ENCODE data around the gene PAQR4.

PAQR4 gene

DNA sequence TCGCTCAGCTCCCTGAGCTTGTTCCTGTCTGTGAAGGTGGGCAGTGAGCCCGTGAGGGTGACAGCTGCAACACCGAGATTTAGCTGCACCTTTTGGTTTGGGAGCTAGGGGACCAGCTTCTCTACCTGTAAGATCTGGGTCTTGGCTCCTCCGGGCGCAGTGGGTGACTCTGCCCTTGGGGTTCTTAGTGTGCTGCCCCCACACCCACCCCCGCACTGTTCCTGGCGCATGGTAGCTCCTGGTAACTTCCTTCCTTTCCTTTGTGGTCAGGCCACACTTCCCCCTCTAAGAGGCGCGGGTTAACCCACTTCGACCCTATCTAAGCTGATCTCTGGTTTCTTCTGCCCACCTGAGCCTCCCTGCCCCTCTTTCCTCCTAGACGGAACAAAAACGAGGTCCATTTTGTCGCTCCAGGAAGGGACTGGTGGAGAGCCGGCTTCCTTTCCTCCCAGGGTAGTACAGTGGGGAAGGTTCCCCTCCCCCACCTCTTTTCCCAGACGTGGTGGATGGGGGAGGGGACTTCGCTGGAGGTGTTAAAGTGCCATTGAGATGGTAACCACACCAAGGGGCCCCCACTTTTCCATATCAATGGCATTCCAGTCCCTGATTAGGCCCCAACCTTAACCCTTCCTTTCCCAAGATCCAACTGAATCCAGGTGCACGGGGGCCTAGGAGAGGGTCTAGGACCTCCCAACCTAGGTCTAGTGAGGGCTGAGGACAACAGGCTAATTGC lies 39.0 kb downstream of the PAQR4 start:
- no peak for DNase-seq

DNA sequence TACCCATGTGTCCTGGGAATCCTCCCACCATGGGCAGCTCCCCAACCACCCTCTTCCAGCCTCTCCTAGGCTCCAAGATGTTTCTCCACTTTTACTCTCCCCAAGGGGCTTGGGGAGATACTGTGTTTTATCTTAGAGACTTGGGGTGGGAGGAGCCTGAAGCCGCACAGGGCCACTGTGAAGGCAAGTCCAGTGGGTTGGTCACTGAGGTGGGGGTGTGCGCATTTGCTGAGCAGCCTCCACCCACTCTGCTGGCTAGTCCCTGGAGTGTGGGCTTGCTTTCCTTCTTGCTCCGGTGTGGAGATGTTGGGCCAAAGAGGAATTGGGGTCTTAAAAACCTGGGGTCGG lies 39.5 kb downstream of the PAQR4 start:
- DNase-seq: no peak

DNA sequence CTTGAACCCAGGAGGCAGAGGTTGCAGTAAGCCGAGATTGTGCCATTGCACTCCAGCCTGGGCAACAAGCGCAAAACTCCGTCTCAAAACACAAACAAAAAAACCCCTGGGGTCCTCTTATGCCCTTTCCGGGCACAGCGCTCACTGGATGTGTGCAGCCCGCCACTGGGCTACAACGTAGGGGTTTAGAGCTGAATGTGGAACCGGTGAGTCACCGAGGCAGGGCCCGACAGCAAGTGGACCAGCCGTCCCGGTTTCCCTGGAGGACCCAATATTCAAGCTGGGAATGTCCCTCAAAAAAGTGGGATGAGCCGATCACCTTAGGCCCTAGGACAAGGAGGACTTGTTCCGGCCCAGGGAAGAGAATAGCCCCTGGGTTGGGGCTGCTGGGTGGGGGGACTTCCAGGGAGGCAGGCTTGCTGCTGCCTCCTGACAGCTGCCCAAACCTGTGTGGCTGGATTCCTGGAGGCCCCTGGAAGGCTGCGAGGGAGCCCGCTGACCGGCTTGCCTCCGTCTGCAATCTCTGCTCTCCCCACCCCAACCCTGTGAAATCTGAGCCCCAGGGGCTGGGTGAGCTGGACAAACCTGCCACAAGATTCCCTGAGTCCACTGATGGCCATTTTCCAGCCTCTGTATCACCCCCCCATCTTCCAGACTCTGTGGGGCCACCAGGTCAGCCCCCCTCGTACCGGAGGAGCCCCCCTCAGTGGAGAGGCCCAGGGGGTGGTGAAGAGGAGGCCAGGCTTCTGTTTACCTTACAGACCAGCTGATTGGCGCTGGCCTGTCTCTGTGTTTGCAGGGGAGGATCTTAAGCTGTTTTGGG lies 40.6 kb downstream of the PAQR4 start:
- peak; percentile 15 for DNase-seq

DNA sequence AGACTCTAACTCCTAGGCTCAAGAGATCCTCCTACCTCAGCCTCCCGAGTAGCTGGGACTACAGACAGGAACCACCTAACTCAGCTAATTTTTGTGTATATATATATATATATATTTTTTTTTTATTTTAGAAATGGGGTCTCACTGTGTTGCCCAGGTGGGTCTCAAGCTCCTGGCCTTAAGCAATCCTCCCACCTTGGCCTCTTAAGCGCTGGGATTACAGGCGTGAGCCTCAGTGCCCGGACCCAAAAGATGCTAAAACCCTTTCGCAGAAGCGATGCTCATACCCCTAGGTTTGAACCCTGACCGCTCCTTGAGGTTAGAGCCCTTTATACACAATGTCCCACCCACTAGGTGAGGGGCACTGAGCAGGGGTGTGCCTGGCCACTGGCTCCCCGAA lies 41.4 kb downstream of the PAQR4 start:
- no peak for DNase-seq

DNA sequence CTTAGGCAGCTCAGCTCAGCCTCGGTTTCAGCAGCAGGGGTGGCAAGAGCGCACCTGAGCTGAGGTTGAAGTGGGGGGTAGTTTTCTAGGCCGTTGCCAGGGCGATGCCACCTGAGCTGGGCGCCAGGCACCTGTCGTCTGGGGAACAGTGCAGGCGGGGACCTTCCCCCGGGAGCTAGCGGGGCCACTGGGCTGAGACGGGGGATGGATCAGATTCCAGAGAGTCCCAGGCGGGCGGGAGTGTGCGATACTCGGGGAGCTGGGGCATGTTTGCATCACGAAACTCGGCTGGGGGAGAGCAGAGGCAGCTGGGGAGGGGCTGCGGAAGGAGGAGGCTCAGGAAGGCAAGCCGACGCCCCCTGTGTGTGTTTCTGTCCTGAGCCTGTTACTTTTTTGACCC lies 43.1 kb downstream of the PAQR4 start:
- no peak for DNase-seq

DNA sequence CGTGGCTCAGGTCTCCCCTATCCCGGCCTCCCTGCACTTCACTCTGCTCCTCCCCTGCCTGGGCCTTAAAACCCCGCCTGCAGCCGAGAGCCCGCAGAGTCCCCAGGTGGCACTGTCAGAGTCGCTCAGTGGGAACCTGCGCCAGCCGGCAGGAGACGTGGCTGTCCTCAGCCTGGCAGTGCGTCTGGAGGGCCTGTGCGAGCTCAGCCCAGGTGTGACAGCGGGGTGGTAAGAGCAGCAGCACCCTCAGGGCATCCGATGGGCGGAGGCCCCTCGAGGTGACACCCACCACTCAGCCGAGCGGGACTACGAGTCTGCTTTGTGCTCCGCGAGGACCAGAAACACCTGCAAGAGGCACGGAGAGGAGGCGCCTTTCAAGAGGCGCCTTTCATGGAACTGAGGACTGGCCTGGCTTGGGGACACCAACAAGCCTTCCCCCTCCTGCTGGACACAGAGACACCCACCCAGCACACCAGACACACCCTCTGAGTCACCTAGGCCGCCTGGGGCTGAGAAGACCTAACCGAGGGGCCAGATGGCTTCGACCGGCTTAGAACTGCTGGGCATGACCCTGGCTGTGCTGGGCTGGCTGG lies 43.8 kb downstream of the PAQR4 start, which contains the start of gene CLDN9:
Gene CLDN9, plus strand, starts transcription at position 96 of the 593 bp plus-strand sequence. Its CDS starts 440 bp downstream, at position 536.
- DNase-seq: no peak

DNA sequence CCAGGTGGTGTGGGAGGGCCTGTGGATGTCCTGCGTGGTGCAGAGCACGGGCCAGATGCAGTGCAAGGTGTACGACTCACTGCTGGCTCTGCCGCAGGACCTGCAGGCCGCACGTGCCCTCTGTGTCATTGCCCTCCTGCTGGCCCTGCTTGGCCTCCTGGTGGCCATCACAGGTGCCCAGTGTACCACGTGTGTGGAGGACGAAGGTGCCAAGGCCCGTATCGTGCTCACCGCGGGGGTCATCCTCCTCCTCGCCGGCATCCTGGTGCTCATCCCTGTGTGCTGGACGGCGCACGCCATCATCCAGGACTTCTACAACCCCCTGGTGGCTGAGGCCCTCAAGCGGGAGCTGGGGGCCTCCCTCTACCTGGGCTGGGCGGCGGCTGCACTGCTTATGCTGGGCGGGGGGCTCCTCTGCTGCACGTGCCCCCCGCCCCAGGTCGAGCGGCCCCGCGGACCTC lies 44.4 kb downstream of the PAQR4 start:
- no peak for DNase-seq

DNA sequence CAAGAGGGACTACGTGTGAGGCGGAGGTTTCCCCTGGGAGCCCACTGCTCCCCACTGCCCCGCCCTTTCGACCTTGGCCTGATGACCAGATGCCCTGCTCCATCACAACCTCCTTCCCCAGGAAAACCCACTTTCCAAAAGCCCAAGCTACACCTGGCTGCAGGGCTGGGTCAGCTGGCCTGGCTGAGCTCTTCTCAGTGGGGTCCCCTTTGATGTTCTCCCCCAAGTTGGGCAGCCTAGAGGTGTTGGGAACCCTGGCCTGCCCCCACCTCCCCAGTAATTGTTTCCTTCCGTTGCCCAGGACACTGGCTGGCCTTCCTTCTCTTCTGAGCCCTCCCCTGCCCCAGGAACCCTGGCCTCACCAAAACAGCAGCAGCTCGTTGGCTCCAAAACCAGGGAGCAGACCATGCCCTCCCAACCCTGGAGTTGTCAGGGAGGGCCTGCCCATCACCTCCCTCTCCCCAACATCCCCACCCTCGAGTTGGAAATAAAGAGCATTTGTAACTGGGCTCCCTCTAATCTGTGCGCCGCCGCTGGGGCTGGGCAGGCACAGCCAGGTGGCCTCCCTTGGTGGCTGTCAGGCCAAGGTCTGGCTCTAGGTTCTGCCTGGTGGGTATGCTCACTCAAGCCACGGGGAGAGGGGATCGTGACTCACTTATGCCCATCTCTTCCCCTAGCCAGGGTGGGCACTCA lies 45.0 kb downstream of the PAQR4 start:
- no peak for DNase-seq

DNA sequence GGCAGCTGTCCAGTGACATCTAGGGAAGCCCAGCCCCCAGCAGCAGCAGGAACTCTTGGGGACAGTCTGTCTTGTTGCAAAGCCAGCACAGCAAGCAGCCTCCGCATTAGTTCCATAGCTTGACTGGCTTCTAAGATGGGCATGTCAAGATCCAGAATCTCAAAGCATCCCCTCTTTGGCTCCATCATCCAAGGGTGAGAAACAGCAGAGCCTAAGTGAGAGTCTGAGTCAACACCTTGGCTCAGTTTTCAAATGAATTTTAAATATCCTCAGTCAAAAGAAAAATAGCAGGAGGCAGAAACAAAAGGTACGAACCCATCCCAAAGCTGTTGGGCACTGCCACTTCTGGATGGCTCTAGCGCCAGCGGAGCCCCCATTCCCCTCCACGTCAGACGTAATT lies 45.8 kb downstream of the PAQR4 start:
- no peak for DNase-seq

DNA sequence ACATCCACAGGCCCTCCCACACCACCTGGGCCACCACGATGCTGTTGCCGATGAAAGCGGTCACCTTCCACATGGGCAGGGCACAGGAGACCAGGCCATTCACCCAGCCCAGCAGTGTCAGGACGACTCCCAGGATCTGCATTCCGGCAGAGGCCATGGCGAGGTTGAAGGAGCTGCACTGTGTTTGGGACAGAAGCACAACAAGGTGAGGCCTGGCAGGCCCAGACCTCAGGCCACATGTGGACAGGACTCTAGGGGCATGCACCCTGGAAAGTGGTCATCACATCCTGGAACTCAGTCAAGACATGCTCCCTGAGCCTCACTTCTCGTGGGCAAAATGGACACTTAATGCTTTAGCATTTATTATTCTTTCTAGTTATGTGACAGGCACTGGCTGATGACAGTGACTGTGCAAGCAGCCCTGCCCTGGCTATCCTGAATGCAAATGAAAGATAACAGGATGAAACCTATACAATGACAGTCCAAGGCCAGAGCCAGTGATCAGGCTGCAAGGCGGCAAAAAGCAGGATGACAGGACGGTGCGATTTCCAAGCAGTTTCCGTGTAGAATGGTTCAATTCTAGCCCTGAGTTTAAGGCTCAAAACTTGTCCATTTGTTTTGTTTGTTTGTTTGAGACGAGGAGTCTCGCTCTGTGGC lies 46.8 kb downstream of the PAQR4 start:
- no peak for DNase-seq

DNA sequence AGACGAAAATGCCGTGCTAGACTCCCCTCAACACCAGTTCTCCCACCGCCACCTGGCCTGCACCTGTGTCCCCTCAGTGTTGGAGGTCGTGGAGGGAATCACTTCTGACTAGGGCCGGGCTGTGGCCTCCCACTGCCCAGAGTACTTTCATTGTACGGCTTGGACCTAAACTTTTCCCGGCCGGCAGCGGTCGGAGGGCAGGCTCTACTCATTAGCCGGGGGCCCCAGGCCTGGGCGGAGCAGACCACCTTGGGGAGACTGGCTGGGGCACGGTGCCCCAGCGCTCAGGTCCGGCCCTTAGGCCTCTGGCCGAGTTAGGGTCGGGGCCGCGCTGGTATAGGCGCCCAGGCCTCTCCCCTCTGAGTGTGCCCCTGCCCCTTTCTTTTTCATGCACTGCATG lies 48.2 kb downstream of the PAQR4 start:
- DNase-seq: no peak

DNA sequence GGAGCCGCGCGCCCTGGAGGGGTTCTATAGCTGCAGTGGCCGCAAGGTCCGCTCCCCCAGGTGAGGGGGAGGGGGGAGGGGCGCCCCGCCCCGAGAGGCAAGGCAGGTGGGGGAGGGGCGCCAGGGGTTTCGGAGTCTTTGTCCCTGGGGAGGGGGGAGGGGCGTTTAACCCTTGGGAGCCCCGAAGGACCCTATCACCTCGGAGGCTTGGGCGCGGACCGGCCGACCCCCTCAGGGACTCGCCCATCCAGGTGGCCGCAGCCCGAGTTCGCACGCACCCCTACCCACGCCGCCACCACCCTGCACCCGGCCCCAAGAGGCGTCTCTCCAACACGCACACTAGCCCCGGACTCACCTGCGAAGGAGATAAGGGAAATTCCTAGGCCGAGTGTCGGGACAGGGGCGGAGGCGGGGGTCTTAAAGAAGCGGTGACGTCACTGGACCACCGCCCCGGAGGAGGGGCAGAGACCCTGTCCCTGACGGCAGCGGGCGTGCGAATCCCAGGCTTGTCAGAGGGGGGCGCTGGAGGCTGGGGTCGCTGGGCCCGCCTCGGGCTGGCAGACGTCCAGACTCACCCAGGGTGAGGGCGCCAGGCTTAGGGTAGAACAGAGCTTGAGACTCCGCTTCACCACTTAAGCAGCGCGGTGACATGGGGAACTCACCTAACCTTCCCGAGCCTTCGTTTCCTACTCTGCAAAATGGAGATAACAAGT lies 48.8 kb downstream of the PAQR4 start, which contains the start of gene CLDN6:
Gene CLDN6, minus strand, starts transcription at position 390 of the 713 bp plus-strand sequence. CDS start 2,162 bp downstream, outside the sequence.
- peak; percentile 61 for DNase-seq

DNA sequence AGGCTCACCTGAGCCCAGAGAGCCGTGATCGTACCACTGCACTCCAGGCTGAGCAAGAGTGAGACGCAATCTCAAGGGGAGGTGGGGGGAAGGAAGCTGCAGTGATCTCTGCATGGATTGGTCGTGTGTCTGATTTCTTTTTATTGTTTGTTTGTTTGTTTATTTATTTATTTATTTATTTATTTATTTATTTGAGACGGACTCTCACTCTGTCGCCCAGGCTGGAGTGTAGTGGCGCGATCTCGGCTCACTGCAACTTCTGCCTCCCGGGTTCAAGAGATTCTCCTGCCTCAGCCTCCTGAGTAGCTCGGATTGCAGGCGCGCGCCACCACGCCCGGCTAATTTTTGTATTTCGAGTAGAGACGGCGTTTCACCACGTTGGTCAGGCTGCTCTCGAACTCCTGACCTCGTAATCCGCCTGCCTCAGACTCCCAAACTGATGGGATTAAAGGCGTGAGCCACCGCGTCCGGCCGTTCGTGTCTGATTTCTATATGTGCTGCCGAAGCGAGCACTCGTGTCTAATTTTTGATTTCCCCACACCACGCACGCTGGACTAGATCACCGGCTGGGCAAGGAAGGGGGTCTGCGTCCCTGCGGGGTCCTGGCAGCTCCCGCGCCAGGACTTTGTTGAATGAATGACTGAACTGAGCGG lies 50.6 kb downstream of the PAQR4 start:
- DNase-seq: no peak

DNA sequence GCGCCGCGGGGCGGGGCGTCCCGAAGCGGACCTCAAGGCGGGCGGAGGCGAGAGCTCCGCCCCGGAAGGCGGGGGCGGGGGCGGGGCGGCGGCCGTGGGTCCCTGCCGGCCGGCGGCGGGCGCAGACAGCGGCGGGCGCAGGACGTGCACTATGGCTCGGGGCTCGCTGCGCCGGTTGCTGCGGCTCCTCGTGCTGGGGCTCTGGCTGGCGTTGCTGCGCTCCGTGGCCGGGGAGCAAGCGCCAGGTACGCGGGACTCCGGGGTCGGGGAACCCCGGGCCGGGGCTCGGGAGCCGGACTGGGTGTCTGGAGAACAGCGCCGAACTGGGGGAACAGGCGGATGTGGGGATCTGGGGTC lies 51.1 kb downstream of the PAQR4 start, which contains the start of gene TNFRSF12A:
Gene TNFRSF12A, plus strand, starts transcription at position 122 of the 357 bp plus-strand sequence. Its CDS starts 30 bp downstream, at position 152.
- peak; percentile 74 for DNase-seq

DNA sequence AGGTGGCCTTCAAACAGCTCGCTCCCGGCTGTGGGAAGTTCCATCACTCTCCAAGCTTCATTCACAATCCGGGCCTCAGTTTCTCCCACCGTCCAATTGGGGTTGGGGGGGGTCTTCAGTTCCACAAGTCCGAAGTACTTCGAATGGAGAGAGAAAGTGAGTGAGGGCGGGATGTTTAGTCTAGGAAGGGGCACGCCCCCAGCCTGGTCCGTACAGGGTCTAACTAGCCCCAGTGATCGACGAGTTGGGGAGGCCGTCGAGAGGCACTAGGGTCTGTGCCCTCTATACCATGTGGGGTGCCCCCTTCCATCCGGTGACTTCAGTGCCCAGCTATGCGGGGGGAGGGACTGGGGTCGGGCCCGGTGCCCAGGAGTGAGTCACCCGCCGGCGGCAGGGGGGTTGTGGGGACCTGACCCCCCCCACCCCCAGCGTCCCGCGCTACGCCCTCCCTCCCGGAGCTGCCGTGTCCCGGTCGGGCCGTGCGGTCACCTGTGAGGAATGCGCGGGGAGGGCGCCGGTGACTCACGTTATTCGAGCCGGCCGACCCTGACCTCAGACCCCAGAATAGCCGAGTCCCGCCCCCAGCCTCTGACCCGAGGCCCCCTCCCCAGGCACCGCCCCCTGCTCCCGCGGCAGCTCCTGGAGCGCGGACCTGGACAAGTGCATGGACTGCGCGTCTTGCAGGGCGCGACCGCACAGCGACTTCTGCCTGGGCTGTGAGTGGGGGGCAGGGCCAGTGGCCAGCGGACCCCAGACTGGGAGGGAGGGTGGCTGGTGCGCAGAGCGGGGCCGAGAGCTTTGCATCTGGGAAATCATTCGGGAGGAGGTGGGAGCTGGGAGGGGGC lies 51.7 kb downstream of the PAQR4 start:
- DNase-seq: no peak

DNA sequence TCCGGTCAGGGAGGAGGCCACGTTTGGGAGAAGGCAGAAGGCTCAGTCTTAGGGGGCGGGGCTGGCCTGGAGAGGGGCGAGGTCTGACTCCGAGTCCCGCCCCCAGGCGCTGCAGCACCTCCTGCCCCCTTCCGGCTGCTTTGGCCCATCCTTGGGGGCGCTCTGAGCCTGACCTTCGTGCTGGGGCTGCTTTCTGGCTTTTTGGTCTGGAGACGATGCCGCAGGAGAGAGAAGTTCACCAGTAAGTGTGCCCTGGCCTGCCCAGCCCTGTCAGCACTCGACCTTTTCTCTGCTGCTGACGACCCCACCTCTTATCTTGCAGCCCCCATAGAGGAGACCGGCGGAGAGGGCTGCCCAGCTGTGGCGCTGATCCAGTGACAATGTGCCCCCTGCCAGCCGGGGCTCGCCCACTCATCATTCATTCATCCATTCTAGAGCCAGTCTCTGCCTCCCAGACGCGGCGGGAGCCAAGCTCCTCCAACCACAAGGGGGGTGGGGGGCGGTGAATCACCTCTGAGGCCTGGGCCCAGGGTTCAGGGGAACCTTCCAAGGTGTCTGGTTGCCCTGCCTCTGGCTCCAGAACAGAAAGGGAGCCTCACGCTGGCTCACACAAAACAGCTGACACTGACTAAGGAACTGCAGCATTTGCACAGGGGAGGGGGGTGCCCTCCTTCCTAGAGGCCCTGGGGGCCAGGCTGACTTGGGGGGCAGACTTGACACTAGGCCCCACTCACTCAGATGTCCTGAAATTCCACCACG lies 52.5 kb downstream of the PAQR4 start:
- peak; percentile 77 for DNase-seq

DNA sequence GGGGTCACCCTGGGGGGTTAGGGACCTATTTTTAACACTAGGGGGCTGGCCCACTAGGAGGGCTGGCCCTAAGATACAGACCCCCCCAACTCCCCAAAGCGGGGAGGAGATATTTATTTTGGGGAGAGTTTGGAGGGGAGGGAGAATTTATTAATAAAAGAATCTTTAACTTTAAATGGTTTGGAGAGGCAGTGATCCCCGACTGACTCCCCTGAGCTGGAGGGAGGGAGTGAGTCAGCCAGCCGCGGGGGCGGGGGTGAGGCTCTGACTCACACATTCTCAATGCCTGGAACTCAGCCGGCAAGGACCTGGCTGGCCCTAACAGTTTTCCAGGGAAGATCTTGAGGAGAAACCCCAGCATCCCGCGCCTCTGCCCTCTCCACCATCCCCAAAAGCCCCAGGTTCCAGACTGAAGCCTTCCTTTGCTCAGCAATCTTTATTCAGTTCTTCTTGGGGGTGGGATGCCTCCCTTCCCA lies 53.1 kb downstream of the PAQR4 start:
- no peak for DNase-seq

DNA sequence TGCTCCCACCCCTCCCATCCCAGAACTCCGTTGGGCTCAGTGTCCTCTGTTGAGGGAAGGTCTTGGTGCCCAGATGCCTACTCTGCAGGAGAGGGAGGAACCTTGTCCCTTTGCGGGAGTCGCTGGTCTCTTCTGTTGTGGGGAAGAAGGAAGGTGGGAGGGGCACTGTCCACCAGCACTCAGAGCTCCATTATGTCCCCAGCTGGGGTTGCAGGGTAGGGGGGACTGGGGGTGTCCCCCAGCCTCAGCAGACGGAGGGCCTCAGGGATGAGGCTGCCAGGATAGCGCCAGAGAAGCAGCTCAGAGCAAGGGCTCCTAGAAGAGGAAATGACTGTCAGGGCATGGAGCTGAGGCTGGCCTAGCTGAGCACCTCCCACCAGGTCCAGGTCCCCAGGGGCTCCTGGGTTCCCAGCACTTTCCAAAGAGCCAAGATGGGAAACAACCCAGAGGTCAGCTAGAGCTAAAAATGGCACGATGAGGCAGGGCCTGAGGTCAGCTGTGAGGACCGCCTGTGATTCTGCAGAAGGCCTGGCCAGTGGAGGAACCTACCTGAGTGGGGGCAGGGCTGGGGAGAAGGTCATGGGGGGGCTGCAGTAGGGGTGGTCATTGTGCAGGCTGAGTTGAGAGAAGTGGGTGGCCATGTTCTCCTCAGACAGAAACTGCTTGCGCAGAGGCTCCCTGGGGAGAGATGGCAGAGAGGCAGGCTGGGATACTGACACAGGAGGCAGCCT lies 53.7 kb downstream of the PAQR4 start:
- no peak for DNase-seq
